OCI-M2 (cell line): ENCODE results near the gene EXPH5.
"Not testable (repeated sequence)": the region's sequence is repeated elsewhere in the genome, so short reads cannot be mapped to it uniquely, and the experiment has no call there.

Source experiments
- DNase-seq: peaks from one replicate; lab custom pipeline; 2025; ENCODE audit not compliant: unreplicated experiment; lab: John Stamatoyannopoulos, UW

Gene EXPH5

GRCh38 chr11:108606495-108607160 lies 13.1 kb upstream of the EXPH5 start:
- no peak for DNase-seq

- DNase-seq: no peak
Measured at GRCh38 chr11:108606070-108606469, 12.5 kb upstream of the EXPH5 start.

GRCh38 chr11:108602818-108603217 lies 9.2 kb upstream of the EXPH5 start:
- DNase-seq: not testable (repeated sequence)

- DNase-seq: no peak
Measured at GRCh38 chr11:108601150-108601549, 7.6 kb upstream of the EXPH5 start.

GRCh38 chr11:108599978-108600377 lies 6.4 kb upstream of the EXPH5 start:
- DNase-seq: no peak

GRCh38 chr11:108597736-108598355 lies 4.3 kb upstream of the EXPH5 start:
- no peak for DNase-seq

GRCh38 chr11:108596701-108597100 lies 3.1 kb upstream of the EXPH5 start:
- no peak for DNase-seq

- DNase-seq: no peak
Measured at GRCh38 chr11:108593923-108594434, 411 bp upstream of the EXPH5 start.

GRCh38 chr11:108592591-108593213 lies 866 bp downstream of the EXPH5 start:
- DNase-seq: no peak

- DNase-seq: no peak
Measured at GRCh38 chr11:108591893-108592292, 1.7 kb downstream of the EXPH5 start.

- DNase-seq: no peak
Measured at GRCh38 chr11:108589136-108589535, 4.4 kb downstream of the EXPH5 start.

- no peak for DNase-seq
Measured at GRCh38 chr11:108588287-108588686, 5.3 kb downstream of the EXPH5 start.

- DNase-seq: no peak
Measured at GRCh38 chr11:108587109-108587508, 6.5 kb downstream of the EXPH5 start.

GRCh38 chr11:108586600-108586999 lies 7.0 kb downstream of the EXPH5 start:
- DNase-seq: no peak

- not testable (repeated sequence) for DNase-seq
Measured at GRCh38 chr11:108586185-108586584, 7.4 kb downstream of the EXPH5 start.

GRCh38 chr11:108584973-108585372 lies 8.6 kb downstream of the EXPH5 start:
- DNase-seq: no peak

- DNase-seq: no peak
Measured at GRCh38 chr11:108580645-108581044, 12.9 kb downstream of the EXPH5 start.

- DNase-seq: no peak
Measured at GRCh38 chr11:108580043-108580442, 13.5 kb downstream of the EXPH5 start.

- DNase-seq: no peak
Measured at GRCh38 chr11:108576523-108576922, 17.0 kb downstream of the EXPH5 start.

- no peak for DNase-seq
Measured at GRCh38 chr11:108574675-108575074, 18.9 kb downstream of the EXPH5 start.

- no peak for DNase-seq
Measured at GRCh38 chr11:108571001-108571400, 22.6 kb downstream of the EXPH5 start.

- no peak for DNase-seq
Measured at GRCh38 chr11:108569896-108570295, 23.7 kb downstream of the EXPH5 start.
